Sigmoid colon (tissue), 7 donors: ENCODE results near the gene TENM3. TPM values are rescaled to one million over a fixed set of nuclear protein-coding genes. Genes with fewer than 3 reads are reported as not detected.
A peak's percentile ranks its signal among the peaks of the same experiment; 100 is the strongest.

Experiments used
- DNase-seq: peaks from one replicate; pipeline ENCODE4 v3.0.0-alpha.2; 2019
- H3K27ac ChIP-seq, 4 donors: fragments of 200-600 bp; sonication (generic); one replicate each; pipeline ENCODE4 v1.5.1; 2016 to 2019; ENCODE audit warnings: mild to moderate bottlenecking in 1 of 4
- H3K27me3 ChIP-seq, 3 donors: fragments of 200-600 bp; sonication (generic); one replicate each; pipeline ENCODE4 v1.5.1; 2019; ENCODE audit warnings: mild to moderate bottlenecking in 1 of 3
- H3K36me3 ChIP-seq, 4 donors: fragments of 200-600 bp; sonication (generic); one replicate each; pipeline ENCODE4 v1.5.1; 2016 to 2019
- H3K4me1 ChIP-seq, 4 donors: fragments of 200-600 bp; sonication (generic); one replicate each; pipeline ENCODE4 v1.5.1; 2017 to 2019
- H3K4me3 ChIP-seq, 4 donors: fragments of 200-600 bp; sonication (generic); one replicate each; pipeline ENCODE4 v1.5.1; 2017 to 2019; ENCODE audit warnings: mild to moderate bottlenecking in 2 of 4, moderate library complexity in 1 of 4
- H3K9me3 ChIP-seq, 4 donors: fragments of 200-600 bp in 3 of 4; sonication (generic) in 3 of 4; one replicate each; pipeline versions ENCODE4 v1.5.1 to v1.6.1; 2013 to 2019
- CTCF ChIP-seq, 4 experiments: fragments of 450-650 bp in 3 of 4; fragments of 200-600 bp in 1 of 4; IDR thresholded peaks; one replicate each; pipeline ENCODE4 v1.5.1; 2016 to 2019; ENCODE audit warnings: antibody characterized with exemption in 4 of 4, mild to moderate bottlenecking in 3 of 4, moderate library complexity in 2 of 4
- EP300 ChIP-seq, 4 donors: sonication (generic); formaldehyde crosslinking; IDR thresholded peaks; one replicate each; pipeline ENCODE4 v1.6.1; 2017; ENCODE audit warnings: antibody characterized with exemption in 4 of 4
- POLR2A ChIP-seq, 2 donors: fragments of 450-650 bp; IDR thresholded peaks; one replicate each; pipeline ENCODE4 v1.6.1; 2016; ENCODE audit warnings: antibody characterized with exemption in 2 of 2, mild to moderate bottlenecking in 2 of 2, moderate library complexity in 2 of 2
- POLR2AphosphoS5 ChIP-seq, 4 donors: sonication (generic); formaldehyde crosslinking; IDR thresholded peaks; one replicate each; pipeline ENCODE4 v1.6.1; 2017; ENCODE audit warnings: antibody characterized with exemption in 4 of 4
- WGBS, 2 donors: extraction: QIAGEN DNeasy Blood & Tissue Kit; methylation state at CpG; one replicate each; pipeline ENCODE4 v1.1.7; 2013; 5-methylcytosine and 5-hydroxymethylcytosine counted together
- intact Hi-C: fragments of 100-400 bp; cut with DNase I; formaldehyde crosslinking; loops from one replicate; pipeline ENCODE4 v1.15.1; 2023
- polyA plus RNA-seq, 3 donors: library from polyadenylated mRNA; stranded (reverse); fragments of 200-250 nt; gene quantifications; one replicate each; pipeline ENCODE4 v1.2.3, GENCODE V29; 2013
- total RNA-seq, 4 donors: library from RNA; depleted of rRNA; stranded (reverse); fragments of >200 nt; gene quantifications; one replicate each; pipeline ENCODE4 v1.1.0, GENCODE V29; 2016
- donor health status: healthy with polysubstance abuse.
- donor health status: Bipolar disorder and iron deficiency.
- donor health status: healthy.

TENM3 gene
- total and polyA plus RNA-seq, 7 donors, result 0.60 to 82.3 (median 37.8) TPM; not detected in 1

GRCh38 chr4:182760551-182761043 lies 517.4 kb downstream of the TENM3 start:
- DNase-seq, result no peak
- peaks cover 0 to 30% (median 12%) of the 10 kb centered on the region in 4 donors for H3K4me1 ChIP-seq
- TF ChIP-seq POLR2A (IDR thresholded peaks at IDR 0.05) (no peak), POLR2AphosphoS5 (IDR thresholded peaks at IDR 0.05) (no peak), CTCF (IDR thresholded peaks at IDR 0.05) (no peak), EP300 (IDR thresholded peaks at IDR 0.05) (no peak)
- H3K9me3 ChIP-seq, result no peaks in the 10 kb centered on the region
- WGBS, 2 donors, result 85 to 89% methylated on average over 6 of the region's 6 CpGs
- no peaks in the 10 kb centered on the region for H3K27me3 ChIP-seq
- no peak overlapping the region for H3K27ac ChIP-seq
- H3K36me3 ChIP-seq, result peaks cover 0 to 6% (median 0%) of the 10 kb centered on the region in 4 donors
- H3K4me3 ChIP-seq, result no peak overlapping the region
- intact Hi-C loops, result no loop called here

GRCh38 chr4:182764137-182764536 lies 520.9 kb downstream of the TENM3 start:
- peaks cover 0 to 36% (median 22%) of the 10 kb centered on the region in 4 donors for H3K4me1 ChIP-seq
- H3K27ac ChIP-seq, result no peak overlapping the region
- no peak for DNase-seq
- H3K27me3 ChIP-seq, result no peaks in the 10 kb centered on the region
- TF ChIP-seq POLR2A (IDR thresholded peaks at IDR 0.05) (no peak), CTCF (IDR thresholded peaks at IDR 0.05) (no peak), EP300 (IDR thresholded peaks at IDR 0.05) (no peak), POLR2AphosphoS5 (IDR thresholded peaks at IDR 0.05) (no peak)
- H3K9me3 ChIP-seq, result no peaks in the 10 kb centered on the region
- WGBS, 2 donors, result 21 to 63% methylated on average over 4 of the region's 4 CpGs
- H3K4me3 ChIP-seq, result no peak overlapping the region
- intact Hi-C loops, result no loop called here
- H3K36me3 ChIP-seq, result no peaks in the 10 kb centered on the region

GRCh38 chr4:182764642-182765041 lies 521.4 kb downstream of the TENM3 start:
- Histone ChIP-seq H3K9me3 (no peaks in the 10 kb centered on the region), H3K27me3 (no peaks in the 10 kb centered on the region), H3K27ac (no peak overlapping the region), H3K4me3 (no peak overlapping the region), H3K36me3 (no peaks in the 10 kb centered on the region), H3K4me1 (peaks cover 0 to 36% (median 22%) of the 10 kb centered on the region in 4 donors)
- no peak for DNase-seq
- TF ChIP-seq CTCF (IDR thresholded peaks at IDR 0.05), result no peak
- TF ChIP-seq EP300 (IDR thresholded peaks at IDR 0.05), result no peak
- TF ChIP-seq POLR2A (IDR thresholded peaks at IDR 0.05), result no peak
- no peak for TF ChIP-seq POLR2AphosphoS5 (IDR thresholded peaks at IDR 0.05)
- intact Hi-C loops, result no loop called here
- WGBS, 2 donors, result 83 to 92% methylated on average over 8 of the region's 8 CpGs

GRCh38 chr4:182765987-182766856 lies 523.0 kb downstream of the TENM3 start:
- no peak for DNase-seq
- no peaks in the 10 kb centered on the region for H3K36me3 ChIP-seq
- WGBS, 2 donors, result 76 to 83% methylated on average over 7 of the region's 7 CpGs
- H3K4me1 ChIP-seq, result peaks cover 0 to 36% (median 22%) of the 10 kb centered on the region in 4 donors
- H3K27me3 ChIP-seq, result no peaks in the 10 kb centered on the region
- H3K4me3 ChIP-seq, result no peak overlapping the region
- intact Hi-C loops, result no loop called here
- H3K27ac ChIP-seq, result peak overlapping the region in 3 of 4 donors; percentile 2 to 66 (median 63)
- peak in 1 of 4 donors; percentile 45 for TF ChIP-seq POLR2AphosphoS5 (IDR thresholded peaks at IDR 0.05)
- no peak for TF ChIP-seq POLR2A (IDR thresholded peaks at IDR 0.05)
- no peaks in the 10 kb centered on the region for H3K9me3 ChIP-seq

- no peak for DNase-seq
- H3K27ac ChIP-seq, result peak overlapping the region in 2 of 4 donors; percentile 63 to 66
- intact Hi-C loops, result no loop called here
- no peak for TF ChIP-seq POLR2AphosphoS5 (IDR thresholded peaks at IDR 0.05)
- no peak for TF ChIP-seq EP300 (IDR thresholded peaks at IDR 0.05)
- no peak for TF ChIP-seq CTCF (IDR thresholded peaks at IDR 0.05)
- TF ChIP-seq POLR2A (IDR thresholded peaks at IDR 0.05), result no peak
- 94 to 96% methylated on average over 5 of the region's 5 CpGs for WGBS, 2 donors
- H3K36me3 ChIP-seq, result no peaks in the 10 kb centered on the region
- no peak overlapping the region for H3K4me3 ChIP-seq
- H3K27me3 ChIP-seq, result no peaks in the 10 kb centered on the region
- H3K9me3 ChIP-seq, result no peaks in the 10 kb centered on the region
- H3K4me1 ChIP-seq, result peaks cover 0 to 36% (median 22%) of the 10 kb centered on the region in 4 donors
These were observed 523.7 kb downstream of the TENM3 start for GRCh38 chr4:182766857-182767250.
